CD14-positive monocyte (primary cell): Measurements from ENCODE around the gene PASD1. TPM values are rescaled to one million over a fixed set of nuclear protein-coding genes. Genes with fewer than 3 reads are reported as not detected.

Source experiments
- DNase-seq, 3 donors: peaks; one replicate each; pipeline ENCODE4 v3.0.0-alpha.2; 2011 to 2022
- H2AFZ ChIP-seq: 2 replicates; pipeline ENCODE4 v1.6.0; 2012; ENCODE audit warnings: mild to moderate bottlenecking, low read depth, low read length, inconsistent platforms; ENCODE audit not compliant: insufficient read depth, poor library complexity, severe bottlenecking
- H3K27ac ChIP-seq, 2 donors: 1 replicate in 1 of 2; 2 replicates in 1 of 2; pipeline ENCODE4 v1.5.1; 2012 to 2013; ENCODE audit warnings: low read length in 2 of 2, control low read depth in 1 of 2, inconsistent platforms in 1 of 2, low read depth in 1 of 2, mild to moderate bottlenecking in 1 of 2
- H3K27me3 ChIP-seq, 2 donors: one replicate each; pipeline versions ENCODE4 v1.6.0 to v1.6.1; 2011 to 2013; ENCODE audit warnings: low read length in 2 of 2; ENCODE audit not compliant: control insufficient read depth in 2 of 2, insufficient read depth in 2 of 2
- H3K36me3 ChIP-seq, 2 donors: replicated peaks in 1 of 2; 1 replicate in 1 of 2; 2 replicates in 1 of 2; pipeline versions ENCODE4 v1.5.1 to v1.6.1; 2012 to 2013; ENCODE audit warnings: low read length in 2 of 2, control low read depth in 1 of 2, inconsistent platforms in 1 of 2, mild to moderate bottlenecking in 1 of 2; ENCODE audit not compliant: insufficient read depth in 2 of 2, control insufficient read depth in 1 of 2
- H3K4me1 ChIP-seq, 2 donors: 1 replicate in 1 of 2; 2 replicates in 1 of 2; pipeline versions ENCODE4 v1.5.1 to v1.6.1; 2012 to 2013; ENCODE audit warnings: low read length in 2 of 2, control low read depth in 1 of 2, inconsistent platforms in 1 of 2, mild to moderate bottlenecking in 1 of 2, moderate library complexity in 1 of 2; ENCODE audit not compliant: insufficient read depth in 2 of 2, control insufficient read depth in 1 of 2
- H3K4me2 ChIP-seq: replicated peaks from 2 replicates; pipeline ENCODE3; 2012; ENCODE audit warnings: low read length, moderate library complexity, mild to moderate bottlenecking; ENCODE audit not compliant: poor library complexity, severe bottlenecking; ENCODE audit errors: extremely low read depth
- H3K4me3 ChIP-seq, 3 experiments: fragments of 200-600 bp in 1 of 3; sonication (generic) in 1 of 3; replicated peaks in 1 of 3; 1 replicate in 2 of 3; 2 replicates in 1 of 3; pipeline ENCODE4 v1.5.1; 2011 to 2013; ENCODE audit warnings: low read length in 3 of 3, mild to moderate bottlenecking in 3 of 3, control low read depth in 2 of 3, low read depth in 2 of 3, inconsistent platforms in 1 of 3, moderate library complexity in 1 of 3
- H3K79me2 ChIP-seq: 2 replicates; pipeline ENCODE4 v1.6.0; 2012; ENCODE audit warnings: mild to moderate bottlenecking, control low read depth, inconsistent platforms, low read length, moderate library complexity; ENCODE audit not compliant: insufficient read depth
- H3K9ac ChIP-seq: 2 replicates; pipeline ENCODE4 v1.6.0; 2017; ENCODE audit warnings: low read length, mild to moderate bottlenecking; ENCODE audit not compliant: insufficient read depth, poor library complexity, severe bottlenecking
- H3K9me3 ChIP-seq, 2 donors: replicated peaks in 1 of 2; 1 replicate in 1 of 2; 2 replicates in 1 of 2; pipeline versions ENCODE4 v1.5.1 to v1.6.1; 2012 to 2013; ENCODE audit warnings: low read length in 2 of 2, control low read depth in 1 of 2; ENCODE audit not compliant: control insufficient read depth in 1 of 2, insufficient read depth in 1 of 2
- H4K20me1 ChIP-seq: 2 replicates; pipeline ENCODE4 v1.6.0; 2012; ENCODE audit warnings: mild to moderate bottlenecking, low read length, control low read depth, moderate library complexity; ENCODE audit not compliant: insufficient read depth
- H3K27ac Mint-ChIP-seq, 7 donors: one replicate each; pipeline ENCODE4 v1.8.0; 2020; ENCODE audit warnings: mild to moderate bottlenecking in 7 of 7, mixed read lengths in 7 of 7, moderate library complexity in 6 of 7, inconsistent platforms in 2 of 7
- H3K27me3 Mint-ChIP-seq, 3 donors: one replicate each; pipeline ENCODE4 v1.8.0; 2021 to 2022; ENCODE audit warnings: low read depth in 3 of 3, mild to moderate bottlenecking in 3 of 3, mixed read lengths in 3 of 3, moderate library complexity in 3 of 3, inconsistent platforms in 1 of 3
- H3K36me3 Mint-ChIP-seq, 2 donors: one replicate each; pipeline ENCODE4 v1.8.0; 2020; ENCODE audit warnings: mixed read lengths in 2 of 2, inconsistent platforms in 1 of 2, mild to moderate bottlenecking in 1 of 2
- H3K4me1 Mint-ChIP-seq: one replicate; pipeline ENCODE4 v1.8.0; 2020; ENCODE audit warnings: mild to moderate bottlenecking, mixed read lengths
- H3K4me3 Mint-ChIP-seq, 2 donors: one replicate each; pipeline ENCODE4 v1.8.0; 2020; ENCODE audit warnings: mild to moderate bottlenecking in 2 of 2, mixed read lengths in 2 of 2, moderate library complexity in 1 of 2
- H3K9me3 Mint-ChIP-seq, 7 donors: one replicate each; pipeline ENCODE4 v1.8.0; 2020 to 2022; ENCODE audit warnings: mixed read lengths in 7 of 7, mild to moderate bottlenecking in 6 of 7, moderate library complexity in 6 of 7, inconsistent platforms in 2 of 7
- WGBS: methylation state at CpG from one replicate; pipeline ENCODE4 v1.1.5; 2013; ENCODE audit warnings: missing lambda C conversion rate; ENCODE audit not compliant: insufficient coverage; 5-methylcytosine and 5-hydroxymethylcytosine counted together
- intact Hi-C, 2 donors: fragments of 100-400 bp; cut with micrococcal nuclease; formaldehyde crosslinking; loops; one replicate each; pipeline versions ENCODE4 v1.15.0 to v1.15.1; 2023
- polyA plus RNA-seq, 3 donors: library from polyadenylated mRNA; depleted of rRNA in 1 of 3; unstranded in 2 of 3; stranded (reverse) in 1 of 3; fragments of 300-500 nt in 2 of 3; fragments of >200 nt in 1 of 3; fragmentation: Illumina TruSeq in 2 of 3; gene quantifications; 1 replicate in 2 of 3; 2 replicates in 1 of 3; pipeline ENCODE4 v1.2.3, GENCODE V29; 2012 to 2021
- TF ChIP-seq, protein P1 (sequence below): fragments of 200-600 bp; IDR thresholded peaks from one replicate; pipeline ENCODE4 v1.8.0; 2022; ENCODE audit warnings: antibody characterized with exemption, mild to moderate bottlenecking

PASD1 gene
- polyA plus RNA-seq, 3 donors: not detected

DNA sequence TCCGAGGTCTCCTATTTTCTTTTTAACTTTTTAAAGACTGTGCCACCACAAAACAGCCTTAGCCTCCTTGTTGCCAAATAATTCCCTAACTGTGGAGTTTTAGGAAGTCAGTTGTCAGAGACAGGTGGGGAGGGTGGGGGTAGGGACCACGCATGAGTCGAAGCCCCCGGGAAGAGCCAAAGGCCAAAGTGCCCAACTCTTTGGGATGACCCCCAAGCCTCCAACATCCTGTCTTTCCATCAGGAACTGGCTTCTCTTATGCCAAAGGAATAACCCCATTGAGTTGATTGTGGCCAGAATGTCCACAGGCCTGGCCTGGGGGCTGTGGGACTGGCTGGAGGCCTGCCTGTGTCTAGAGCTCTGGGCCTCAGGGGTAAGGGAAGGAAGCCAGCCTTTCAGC, 137.6 kb downstream of the PASD1 start:
- Mint-ChIP-seq H3K27ac (no peak overlapping the region), H3K27me3 (peaks cover 2 to 7% (median 3%) of the 10 kb centered on the region in 3 donors), H3K36me3 (no peaks in the 10 kb centered on the region), H3K9me3 (peaks cover 0 to 9% (median 0%) of the 10 kb centered on the region in 7 donors), H3K4me3 (no peak overlapping the region), H3K4me1 (no peaks in the 10 kb centered on the region)
- WGBS: no CpG with 5 or more reads among the region's 4 CpGs
- no peaks in the 10 kb centered on the region for H3K79me2 ChIP-seq
- TF ChIP-seq, protein P1, sequence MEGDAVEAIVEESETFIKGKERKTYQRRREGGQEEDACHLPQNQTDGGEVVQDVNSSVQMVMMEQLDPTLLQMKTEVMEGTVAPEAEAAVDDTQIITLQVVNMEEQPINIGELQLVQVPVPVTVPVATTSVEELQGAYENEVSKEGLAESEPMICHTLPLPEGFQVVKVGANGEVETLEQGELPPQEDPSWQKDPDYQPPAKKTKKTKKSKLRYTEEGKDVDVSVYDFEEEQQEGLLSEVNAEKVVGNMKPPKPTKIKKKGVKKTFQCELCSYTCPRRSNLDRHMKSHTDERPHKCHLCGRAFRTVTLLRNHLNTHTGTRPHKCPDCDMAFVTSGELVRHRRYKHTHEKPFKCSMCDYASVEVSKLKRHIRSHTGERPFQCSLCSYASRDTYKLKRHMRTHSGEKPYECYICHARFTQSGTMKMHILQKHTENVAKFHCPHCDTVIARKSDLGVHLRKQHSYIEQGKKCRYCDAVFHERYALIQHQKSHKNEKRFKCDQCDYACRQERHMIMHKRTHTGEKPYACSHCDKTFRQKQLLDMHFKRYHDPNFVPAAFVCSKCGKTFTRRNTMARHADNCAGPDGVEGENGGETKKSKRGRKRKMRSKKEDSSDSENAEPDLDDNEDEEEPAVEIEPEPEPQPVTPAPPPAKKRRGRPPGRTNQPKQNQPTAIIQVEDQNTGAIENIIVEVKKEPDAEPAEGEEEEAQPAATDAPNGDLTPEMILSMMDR: no peak
- peaks cover 0 to 1% of the 10 kb centered on the region in 2 donors for H3K27me3 ChIP-seq
- H4K20me1 ChIP-seq: no peaks in the 10 kb centered on the region
- no peak overlapping the region for H3K4me3 ChIP-seq
- H3K9ac ChIP-seq: no peak overlapping the region
- no peak overlapping the region for H3K4me2 ChIP-seq
- no peaks in the 10 kb centered on the region for H3K36me3 ChIP-seq
- no peaks in the 10 kb centered on the region for H3K9me3 ChIP-seq
- intact Hi-C loops: no loop called here
- no peak overlapping the region for H2AFZ ChIP-seq
- H3K4me1 ChIP-seq: no peaks in the 10 kb centered on the region
- H3K27ac ChIP-seq: no peak overlapping the region
- no peak for DNase-seq

DNA sequence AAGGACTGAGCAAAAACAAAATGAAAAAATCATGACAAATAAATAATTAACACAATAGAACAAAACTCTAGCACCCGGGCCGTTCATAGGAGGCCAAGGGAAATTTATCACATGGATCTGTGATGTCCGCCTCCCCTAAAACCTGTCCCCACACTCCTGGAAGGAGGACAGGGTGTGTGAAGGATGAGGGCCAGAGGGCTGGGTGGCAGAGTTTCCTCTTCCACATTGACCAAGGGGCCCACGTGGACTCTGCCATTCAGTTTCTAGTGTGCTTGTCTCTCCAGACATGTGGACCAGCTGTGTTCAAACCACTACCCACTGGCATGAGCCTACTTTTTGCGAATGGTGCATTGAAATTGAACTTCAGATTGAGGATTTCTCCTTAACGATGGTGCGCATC, 138.1 kb downstream of the PASD1 start:
- no peak overlapping the region for H2AFZ ChIP-seq
- H3K9me3 ChIP-seq: no peaks in the 10 kb centered on the region
- no peaks in the 10 kb centered on the region for H3K27me3 ChIP-seq
- H3K27me3 Mint-ChIP-seq: peaks cover 1 to 5% (median 3%) of the 10 kb centered on the region in 3 donors
- no peaks in the 10 kb centered on the region for H3K36me3 Mint-ChIP-seq
- H3K27ac Mint-ChIP-seq: no peak overlapping the region
- H3K9ac ChIP-seq: no peak overlapping the region
- no peak for DNase-seq
- intact Hi-C loops: no loop called here
- WGBS: 94% methylated on average over 3 of the region's 7 CpGs
- no peak overlapping the region for H3K4me3 Mint-ChIP-seq
- H3K4me1 ChIP-seq: no peaks in the 10 kb centered on the region
- TF ChIP-seq, protein P1: no peak
- no peak overlapping the region for H3K27ac ChIP-seq
- no peaks in the 10 kb centered on the region for H3K36me3 ChIP-seq
- H3K4me2 ChIP-seq: no peak overlapping the region
- H4K20me1 ChIP-seq: no peaks in the 10 kb centered on the region
- H3K4me1 Mint-ChIP-seq: no peaks in the 10 kb centered on the region
- peaks cover 0 to 10% (median 0%) of the 10 kb centered on the region in 7 donors for H3K9me3 Mint-ChIP-seq
- no peak overlapping the region for H3K4me3 ChIP-seq
- no peaks in the 10 kb centered on the region for H3K79me2 ChIP-seq
